Hindlimb muscle (tissue), 1 donor: ENCODE data around the gene PIGL. TPM values are rescaled to one million over a fixed set of nuclear protein-coding genes. Genes with fewer than 3 reads are reported as not detected.

Experiments
- DNase-seq: peaks from one replicate; pipeline ENCODE4 v3.0.0-alpha.2; 2013
- polyA plus RNA-seq: library from polyadenylated mRNA; unstranded; fragments of 120-200 nt; gene quantifications from one replicate; pipeline ENCODE4 v1.2.1, GENCODE V29; 2013; ENCODE audit not compliant: insufficient read length

PIGL gene
- polyA plus RNA-seq, 1 donor: 18.2 TPM

GRCh38 chr17:16313139-16314090 is 96.4 kb downstream of the PIGL start:
- no peak for DNase-seq

DNA sequence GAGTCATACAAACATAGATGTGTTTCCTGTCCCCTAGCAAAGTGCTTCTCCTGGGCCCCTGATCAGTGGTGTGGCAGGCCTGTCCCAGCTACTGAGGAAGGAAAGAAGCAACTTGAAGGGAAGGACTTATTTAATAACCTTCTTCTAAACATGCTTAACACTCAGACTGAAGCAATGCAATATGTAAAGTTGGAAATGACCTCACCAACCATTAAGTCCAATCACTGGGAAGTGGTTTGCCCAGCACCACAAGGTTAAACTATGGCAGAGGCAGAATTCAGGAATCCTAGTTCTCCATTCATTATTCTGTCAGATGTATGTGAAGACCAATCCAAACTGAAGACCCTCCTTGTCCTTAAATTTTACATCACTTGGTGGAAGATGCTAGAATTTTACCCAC is 97.2 kb downstream of the PIGL start:
- no peak for DNase-seq

DNA sequence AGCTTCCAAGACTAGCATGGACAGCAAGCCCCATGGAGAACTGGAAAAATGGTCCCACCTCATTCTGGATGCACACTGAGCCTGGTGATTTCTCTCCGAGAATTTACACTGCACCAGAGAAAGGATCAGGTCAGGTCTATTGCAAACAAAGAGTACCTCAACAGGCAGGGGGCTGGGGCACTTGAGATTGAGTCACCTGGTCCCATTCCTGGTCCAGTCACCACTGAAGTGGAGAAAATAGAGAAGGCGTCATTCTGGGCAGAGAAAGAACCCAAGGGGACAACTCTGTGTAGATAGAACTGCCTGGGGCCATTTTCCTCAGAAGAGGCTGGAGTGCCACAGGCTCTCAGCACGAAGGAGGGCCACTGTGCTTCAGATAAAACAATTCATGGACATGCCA is 97.8 kb downstream of the PIGL start:
- no peak for DNase-seq

GRCh38 chr17:16319969-16320368 is 103.0 kb downstream of the PIGL start:
- no peak for DNase-seq

GRCh38 chr17:16322636-16323035 is 105.6 kb downstream of the PIGL start:
- no peak for DNase-seq

DNA sequence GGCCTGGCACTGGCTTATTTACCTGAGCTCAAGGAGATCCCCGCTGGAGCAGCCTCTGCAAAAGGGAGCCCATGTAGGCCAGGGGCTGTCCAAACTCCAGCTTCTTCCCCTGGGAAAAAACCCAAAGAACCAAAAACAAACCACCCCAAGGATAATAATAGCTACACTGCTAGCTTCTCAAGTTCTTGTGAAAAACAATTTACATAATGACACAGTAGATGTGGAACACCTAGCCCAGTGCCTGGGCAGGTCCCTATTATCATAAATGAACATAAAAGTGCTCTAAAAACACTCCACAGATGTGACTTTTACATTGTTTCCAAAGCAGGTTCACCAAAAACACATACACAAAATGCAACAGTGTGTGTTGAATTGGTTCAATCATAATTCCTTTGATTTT is 109.0 kb downstream of the PIGL start:
- no peak for DNase-seq

- DNase-seq: no peak
Observed at GRCh38 chr17:16327018-16327417, 110.0 kb downstream of the PIGL start.

DNA sequence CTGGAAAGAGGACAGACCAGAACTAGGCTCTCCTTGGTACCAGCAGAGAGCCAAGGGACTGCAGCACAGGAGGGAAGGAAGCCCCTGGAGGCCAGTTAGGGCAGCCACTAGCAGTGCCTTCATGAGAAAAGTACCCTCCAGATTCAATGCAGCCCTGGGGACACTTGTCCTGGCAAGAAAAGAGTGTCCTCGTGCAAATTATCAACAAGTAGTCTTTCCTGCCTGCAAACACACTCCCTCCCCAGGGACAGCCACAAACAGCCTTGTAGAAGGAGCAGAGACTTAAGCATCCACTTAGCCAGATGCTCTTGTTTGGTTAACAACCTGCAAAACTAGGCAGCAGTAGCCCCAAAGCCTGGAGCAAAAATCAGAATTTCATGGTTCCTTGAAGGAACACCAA is 112.0 kb downstream of the PIGL start:
- no peak for DNase-seq

- DNase-seq: peak; percentile 45
Observed at GRCh38 chr17:16329519-16330271, 112.7 kb downstream of the PIGL start.

DNA sequence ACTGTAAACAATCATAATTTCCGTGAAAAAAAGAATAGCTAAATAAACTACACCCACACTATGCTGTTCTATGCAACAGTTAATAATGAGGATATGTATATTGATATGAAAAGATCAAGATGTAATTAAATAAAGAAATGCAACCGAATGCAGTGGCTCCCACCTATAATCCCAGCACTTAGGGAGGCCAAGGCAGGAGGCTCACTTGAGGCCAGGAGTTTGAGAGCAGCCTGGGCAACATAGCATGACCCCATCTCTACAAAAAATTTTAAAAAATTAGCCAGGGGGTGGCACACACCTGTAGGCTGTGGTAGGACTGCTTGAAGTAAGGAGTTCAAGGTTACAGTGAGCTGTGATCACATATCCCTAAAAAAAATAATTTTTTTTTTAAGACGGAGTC is 121.4 kb downstream of the PIGL start:
- DNase-seq: no peak

DNA sequence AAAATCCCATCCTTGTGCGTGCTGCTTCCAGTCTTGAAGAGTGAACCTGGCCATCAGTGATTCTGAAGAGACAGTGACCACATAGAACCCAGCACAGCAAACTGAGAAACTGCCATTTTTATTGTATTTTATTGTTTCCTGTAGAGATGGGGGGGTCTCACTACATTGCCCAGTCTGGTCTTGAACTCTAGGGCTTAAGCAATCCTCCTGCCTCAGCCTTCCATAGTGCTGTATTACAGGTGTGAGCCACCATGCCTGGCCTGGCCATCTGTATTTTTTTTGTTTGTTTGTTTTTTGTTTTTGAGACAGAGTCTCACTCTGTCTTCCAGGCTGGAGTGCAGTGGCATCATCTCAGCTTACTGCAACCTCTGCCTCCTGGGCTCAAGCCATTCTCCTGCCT is 122.4 kb downstream of the PIGL start:
- DNase-seq: no peak

DNA sequence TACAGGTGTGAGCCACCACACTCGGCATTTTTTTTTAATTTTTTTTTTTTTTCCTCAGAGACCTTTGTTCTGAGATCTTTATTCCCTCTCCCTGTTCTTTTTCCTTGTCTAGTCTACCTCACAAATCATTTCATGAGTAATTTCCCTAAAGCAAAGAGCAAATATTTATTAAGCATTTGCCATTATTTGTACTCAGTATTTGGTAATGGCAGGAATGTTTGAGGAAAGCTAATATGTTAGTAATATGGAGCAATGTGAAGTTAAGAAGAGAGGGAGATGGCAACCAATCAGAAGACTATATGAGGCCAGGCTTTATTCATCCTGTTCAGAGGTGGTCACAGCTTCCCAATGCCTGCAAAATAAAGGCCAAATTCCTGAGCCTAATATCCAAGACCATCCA is 122.9 kb downstream of the PIGL start:
- no peak for DNase-seq

DNA sequence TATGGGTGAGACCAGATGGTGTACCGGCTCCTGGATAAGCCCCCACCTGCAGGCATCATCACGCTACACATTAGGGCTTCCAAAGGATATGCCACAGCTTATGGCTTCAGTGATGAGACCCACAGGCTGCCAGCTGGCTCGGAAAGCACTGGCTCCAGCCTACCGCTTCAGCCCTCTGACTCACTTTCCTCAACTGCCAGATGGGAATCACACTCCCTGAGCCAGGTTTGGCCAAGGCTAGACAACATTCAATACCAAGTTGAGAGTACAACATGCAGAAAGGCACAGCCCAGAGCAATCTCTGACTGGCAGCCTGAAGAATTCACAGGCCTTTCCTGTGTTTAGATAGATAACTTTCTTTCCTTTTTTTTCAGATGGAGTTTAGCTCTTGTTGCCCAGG is 126.0 kb downstream of the PIGL start:
- no peak for DNase-seq

- DNase-seq: no peak
Observed at GRCh38 chr17:16343569-16343968, 126.6 kb downstream of the PIGL start.

GRCh38 chr17:16345565-16345964 is 128.6 kb downstream of the PIGL start:
- no peak for DNase-seq

GRCh38 chr17:16346721-16347271 is 129.8 kb downstream of the PIGL start:
- DNase-seq: no peak

DNA sequence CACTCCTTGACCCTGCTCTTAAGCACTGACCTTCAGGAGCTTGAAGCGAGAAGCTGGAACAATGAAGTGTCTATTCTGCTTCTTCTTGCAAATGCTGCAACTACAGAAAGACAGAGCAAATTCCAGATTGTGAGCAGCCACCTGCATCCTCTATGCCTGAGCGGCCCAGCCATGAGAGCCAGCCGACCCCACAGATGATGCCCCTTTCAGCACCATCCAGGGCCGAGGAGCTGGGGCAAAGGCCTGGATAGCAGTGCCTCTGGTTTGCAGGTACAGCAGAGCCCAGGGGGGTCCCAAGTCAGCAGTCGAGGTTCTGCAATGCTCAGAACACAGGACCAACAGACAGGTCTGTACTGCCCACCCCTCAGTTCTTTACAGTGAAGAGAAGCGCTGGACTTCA is 131.6 kb downstream of the PIGL start:
- DNase-seq: no peak

DNA sequence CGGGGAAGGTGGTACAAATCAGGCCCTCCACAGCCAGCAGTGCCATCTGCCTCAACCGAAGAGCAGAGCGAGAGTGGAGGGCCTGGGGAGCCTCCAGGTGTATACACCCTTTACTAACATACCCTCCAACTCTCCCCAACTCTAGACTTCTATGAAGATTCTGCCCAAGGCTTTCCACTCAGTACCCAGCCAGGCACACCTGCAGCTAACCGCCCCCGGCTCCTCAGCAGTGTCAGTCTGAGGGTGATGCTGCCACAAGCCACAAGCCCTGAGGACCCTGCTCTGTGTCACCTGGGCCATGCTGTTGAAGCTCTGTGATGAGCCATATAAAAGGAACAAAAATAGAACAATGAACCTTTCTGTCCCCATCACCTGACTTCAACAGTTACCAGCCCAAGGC is 132.4 kb downstream of the PIGL start:
- DNase-seq: no peak

GRCh38 chr17:16351831-16352230 is 134.8 kb downstream of the PIGL start:
- DNase-seq: no peak

- DNase-seq: no peak
Observed at GRCh38 chr17:16352303-16352666, 135.3 kb downstream of the PIGL start.

DNA sequence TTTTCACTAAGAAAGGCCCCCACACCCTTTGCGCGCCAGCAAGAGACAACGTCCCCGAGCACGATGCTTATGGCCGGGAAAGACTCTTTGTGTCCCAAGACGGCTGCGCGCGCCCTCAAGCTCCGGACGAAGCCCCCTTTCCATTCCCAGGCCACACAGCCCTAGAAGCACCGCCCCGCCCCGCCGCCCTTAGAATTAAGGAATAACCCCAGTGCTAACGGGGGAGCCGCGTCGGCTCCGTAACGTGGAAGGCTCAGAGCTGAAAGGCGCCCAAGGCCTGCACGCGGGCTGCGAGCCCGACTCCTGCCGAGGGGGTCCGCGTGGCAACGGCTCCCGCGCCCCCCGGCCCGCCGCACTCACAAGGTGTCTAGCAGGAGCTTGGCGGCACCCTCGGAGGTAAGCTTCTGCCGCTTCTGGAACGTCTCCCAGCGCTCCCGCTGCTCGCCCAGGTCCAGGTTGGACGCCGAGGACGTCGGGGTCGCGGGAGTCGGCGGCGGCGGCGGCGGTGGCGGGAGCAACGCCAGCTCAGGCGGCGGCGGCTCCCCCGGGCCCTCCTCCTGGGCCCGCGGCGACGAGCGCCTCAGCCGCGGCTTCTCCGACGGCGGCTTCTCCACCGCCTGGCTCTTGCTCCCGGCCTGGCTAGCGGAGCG is 135.8 kb downstream of the PIGL start:
- DNase-seq: peak; percentile 22

DNA sequence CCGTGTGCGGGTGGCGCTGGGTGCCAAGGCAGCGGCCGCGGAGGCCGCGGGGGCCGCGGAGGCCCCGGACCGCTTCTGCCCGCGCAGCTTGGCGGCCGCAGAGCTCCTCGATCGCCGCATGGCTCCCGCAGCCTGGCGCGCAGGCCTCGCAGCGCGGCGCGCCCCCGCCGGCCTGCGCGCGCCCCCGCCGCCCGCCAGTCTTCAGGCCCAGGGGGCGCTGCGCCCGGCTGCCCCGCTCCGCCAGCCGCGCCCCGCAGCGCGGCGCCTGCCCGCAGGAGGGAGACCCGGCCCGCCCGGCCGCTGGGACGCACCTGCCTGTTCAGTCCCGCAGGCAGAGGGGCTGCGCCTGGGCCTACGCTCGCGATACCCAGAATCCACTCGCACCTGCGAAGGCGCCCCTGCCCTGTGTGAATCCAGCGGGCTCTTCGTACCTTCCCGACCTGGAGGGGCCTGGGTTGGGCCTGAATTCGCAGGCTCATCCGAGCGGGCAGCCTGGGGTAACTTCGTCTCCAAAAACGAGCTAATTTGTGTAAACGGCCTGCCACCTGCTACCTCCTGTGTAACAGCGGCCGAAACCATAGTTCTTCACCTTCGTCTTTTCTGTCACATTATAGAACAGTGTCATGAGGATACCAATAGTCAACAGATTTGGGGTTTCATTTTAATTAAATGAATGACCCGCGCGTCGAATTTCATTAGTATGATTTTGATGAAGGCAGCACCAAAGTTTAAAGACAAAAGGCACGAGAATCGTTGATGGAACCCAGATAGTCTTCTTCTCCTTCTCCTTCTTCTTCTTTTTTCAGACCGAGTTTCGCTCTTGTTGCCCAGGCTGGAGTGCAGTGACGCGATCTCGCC is 136.5 kb downstream of the PIGL start, which contains the start of gene CENPV:
TSS of gene CENPV (minus strand) at position 153 of the 858 bp plus-strand sequence. CDS start at position 120, 33 bp downstream.
- DNase-seq: peak; percentile 49
